GM12872 (cell line): Measurements from ENCODE around the gene PI4K2B.
A peak's percentile ranks its signal among the peaks of the same experiment; 100 is the strongest.

Source experiments
- CTCF ChIP-seq: IDR thresholded peaks from 3 replicates; pipeline ENCODE4 v1.5.1; 2011; ENCODE audit warnings: low read depth, mild to moderate bottlenecking, low read length, moderate library complexity; ENCODE audit not compliant: insufficient read depth

Gene PI4K2B

GRCh38 chr4:25213347-25213979 lies 20.4 kb upstream of the PI4K2B start:
- TF ChIP-seq CTCF, result no peak

DNA sequence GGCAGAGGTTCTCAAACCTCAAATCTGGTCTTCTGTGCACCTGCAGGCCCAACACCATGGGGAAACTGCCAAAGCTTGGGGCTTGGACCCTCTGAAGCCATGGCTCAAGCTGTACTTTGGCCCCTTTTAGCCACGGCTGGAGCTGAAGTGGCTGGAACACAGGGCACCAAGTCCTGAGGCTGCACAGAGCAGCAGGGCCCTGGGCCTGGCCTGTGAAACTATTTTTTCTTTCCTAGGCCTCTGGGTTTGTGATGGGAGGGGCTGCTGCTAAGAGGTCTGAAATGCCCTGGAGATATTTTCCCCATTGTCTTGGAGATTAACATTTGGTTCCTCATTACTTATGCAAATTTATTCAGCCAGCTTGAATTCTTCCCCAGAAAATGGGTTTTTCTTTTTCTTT lies 18.3 kb upstream of the PI4K2B start:
- TF ChIP-seq CTCF, result no peak

- TF ChIP-seq CTCF, result no peak
These were observed 12.5 kb upstream of the PI4K2B start for GRCh38 chr4:25221377-25221776.

DNA sequence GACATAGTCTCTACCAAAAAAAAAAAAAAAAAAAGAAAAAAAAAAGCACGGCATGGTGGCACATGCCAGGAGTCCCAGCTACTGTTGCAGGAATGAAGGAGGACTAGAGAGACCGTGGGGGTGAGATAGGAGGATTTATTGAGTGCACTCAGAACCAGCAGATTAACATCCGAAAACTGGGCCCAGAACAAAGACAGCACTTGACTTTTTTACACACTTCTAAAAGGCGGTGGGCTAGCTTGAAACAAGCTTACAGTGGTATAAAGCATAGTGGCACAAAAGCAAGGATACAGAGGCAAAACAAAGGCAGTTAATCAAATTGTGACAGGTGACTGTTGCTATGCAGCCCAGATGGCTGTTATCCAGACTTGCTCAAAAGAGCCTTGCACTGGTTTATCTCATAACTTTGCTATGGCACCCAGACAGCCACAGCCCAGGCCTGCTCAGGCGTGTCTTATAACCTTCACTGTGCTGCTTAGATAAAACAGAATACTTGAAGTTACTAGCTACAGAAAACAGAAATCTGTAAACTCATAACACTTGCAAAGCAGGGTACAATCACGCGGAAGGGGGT lies 9.9 kb upstream of the PI4K2B start:
- no peak for TF ChIP-seq CTCF

- no peak for TF ChIP-seq CTCF
These were observed 4.0 kb upstream of the PI4K2B start for GRCh38 chr4:25229804-25230203.

GRCh38 chr4:25233194-25233593 lies 639 bp upstream of the PI4K2B start:
- TF ChIP-seq CTCF, result no peak

GRCh38 chr4:25234390-25235370 lies 847 bp downstream of the PI4K2B start:
- peak; percentile 53 for TF ChIP-seq CTCF
